Keratinocyte (primary cell): ENCODE results near the gene TMEM69.

Experiments used
- EZH2 ChIP-seq: IDR thresholded peaks from one replicate; pipeline ENCODE4 v1.6.1; 2012; ENCODE audit warnings: inconsistent platforms, mild to moderate bottlenecking, low read length, moderate library complexity
- TF ChIP-seq, protein P1 (sequence below), 3 experiments: IDR thresholded peaks in 1 of 3; conservative IDR thresholded peaks in 1 of 3; optimal IDR thresholded peaks in 1 of 3; 2 replicates in 2 of 3; 3 replicates in 1 of 3; pipeline versions ENCODE3 to v1.5.1; 2011; ENCODE audit warnings: low read length in 3 of 3, mild to moderate bottlenecking in 3 of 3, moderate library complexity in 2 of 3, control low read depth in 1 of 3, inconsistent platforms in 1 of 3; ENCODE audit not compliant: insufficient read depth in 2 of 3; ENCODE audit errors: extremely low read depth in 1 of 3

DNA sequence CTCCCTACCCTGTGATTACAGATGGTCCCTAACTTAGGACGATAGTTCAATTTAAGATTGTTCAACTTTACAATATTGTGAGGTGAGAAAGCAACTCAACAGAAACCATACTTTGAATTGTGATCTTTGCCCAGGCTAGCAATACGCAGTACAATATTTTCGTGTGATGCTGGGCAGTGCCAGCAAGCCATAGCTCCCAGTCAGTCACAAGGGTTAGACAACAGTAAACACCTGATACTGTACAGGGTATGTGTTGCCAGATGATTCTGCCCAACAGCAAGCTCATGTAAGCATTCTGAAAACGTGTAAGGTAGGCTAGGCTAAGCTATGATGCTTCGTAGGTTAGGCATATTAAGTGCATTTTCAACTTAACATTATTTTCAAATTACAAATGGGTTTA lies 13.5 kb upstream of the TMEM69 start:
- TF ChIP-seq, protein P1, sequence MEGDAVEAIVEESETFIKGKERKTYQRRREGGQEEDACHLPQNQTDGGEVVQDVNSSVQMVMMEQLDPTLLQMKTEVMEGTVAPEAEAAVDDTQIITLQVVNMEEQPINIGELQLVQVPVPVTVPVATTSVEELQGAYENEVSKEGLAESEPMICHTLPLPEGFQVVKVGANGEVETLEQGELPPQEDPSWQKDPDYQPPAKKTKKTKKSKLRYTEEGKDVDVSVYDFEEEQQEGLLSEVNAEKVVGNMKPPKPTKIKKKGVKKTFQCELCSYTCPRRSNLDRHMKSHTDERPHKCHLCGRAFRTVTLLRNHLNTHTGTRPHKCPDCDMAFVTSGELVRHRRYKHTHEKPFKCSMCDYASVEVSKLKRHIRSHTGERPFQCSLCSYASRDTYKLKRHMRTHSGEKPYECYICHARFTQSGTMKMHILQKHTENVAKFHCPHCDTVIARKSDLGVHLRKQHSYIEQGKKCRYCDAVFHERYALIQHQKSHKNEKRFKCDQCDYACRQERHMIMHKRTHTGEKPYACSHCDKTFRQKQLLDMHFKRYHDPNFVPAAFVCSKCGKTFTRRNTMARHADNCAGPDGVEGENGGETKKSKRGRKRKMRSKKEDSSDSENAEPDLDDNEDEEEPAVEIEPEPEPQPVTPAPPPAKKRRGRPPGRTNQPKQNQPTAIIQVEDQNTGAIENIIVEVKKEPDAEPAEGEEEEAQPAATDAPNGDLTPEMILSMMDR (optimal IDR thresholded peaks at IDR 0.05 in 1 of 3, IDR thresholded peaks at IDR 0.05 in 1 of 3, conservative IDR thresholded peaks at IDR 0.05 in 1 of 3; ENCODE audit: extremely low read depth in 1 of 3, insufficient read depth in 2 of 3, low read length in 3 of 3), result no peak
- TF ChIP-seq EZH2, result no peak
